Measurements from ENCODE around the gene OPHN1. TPM values are rescaled to one million over a fixed set of nuclear protein-coding genes. Genes with fewer than 3 reads are reported as not detected.

Gene OPHN1
- polyA plus RNA-seq, 1 donor = 16.3 TPM

GRCh38 chrX:68180579-68180978 lies 252.7 kb downstream of the OPHN1 start:
- no peak for DNase-seq (ENCODE audit: low read depth)

DNA sequence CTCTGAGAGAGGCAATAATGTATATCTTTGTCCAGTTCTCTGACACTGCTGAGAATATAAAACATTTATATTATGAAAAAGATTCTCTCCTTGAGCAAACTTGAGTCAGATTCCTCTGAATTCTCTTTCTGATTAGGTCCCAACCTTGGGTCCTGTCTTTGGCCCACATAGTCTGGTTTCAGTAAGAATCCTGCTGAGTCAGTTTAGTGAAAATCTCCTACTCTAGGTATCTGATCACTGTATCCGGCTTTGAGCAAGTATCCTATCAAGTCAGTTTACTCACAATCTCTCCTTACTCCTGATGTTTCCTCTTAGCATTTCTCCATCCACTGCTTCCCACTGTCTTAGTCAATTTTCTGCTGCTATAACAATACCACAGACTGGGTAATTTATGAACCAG lies 253.9 kb downstream of the OPHN1 start:
- no peak for DNase-seq (ENCODE audit: low read depth)

- no peak for DNase-seq (ENCODE audit: low read depth)
These were observed 255.8 kb downstream of the OPHN1 start for GRCh38 chrX:68177542-68177941.

- DNase-seq (ENCODE audit: low read depth) = no peak
These were observed 257.7 kb downstream of the OPHN1 start for GRCh38 chrX:68175562-68175961.

GRCh38 chrX:68163441-68163840 lies 269.9 kb downstream of the OPHN1 start:
- no peak for DNase-seq (ENCODE audit: low read depth)

- DNase-seq (ENCODE audit: low read depth) = no peak
These were observed 285.4 kb downstream of the OPHN1 start for GRCh38 chrX:68147848-68148247.

GRCh38 chrX:68146054-68146453 lies 287.2 kb downstream of the OPHN1 start:
- peak; percentile 5 for DNase-seq (ENCODE audit: low read depth)

GRCh38 chrX:68139791-68140190 lies 293.5 kb downstream of the OPHN1 start:
- no peak for DNase-seq (ENCODE audit: low read depth)

DNA sequence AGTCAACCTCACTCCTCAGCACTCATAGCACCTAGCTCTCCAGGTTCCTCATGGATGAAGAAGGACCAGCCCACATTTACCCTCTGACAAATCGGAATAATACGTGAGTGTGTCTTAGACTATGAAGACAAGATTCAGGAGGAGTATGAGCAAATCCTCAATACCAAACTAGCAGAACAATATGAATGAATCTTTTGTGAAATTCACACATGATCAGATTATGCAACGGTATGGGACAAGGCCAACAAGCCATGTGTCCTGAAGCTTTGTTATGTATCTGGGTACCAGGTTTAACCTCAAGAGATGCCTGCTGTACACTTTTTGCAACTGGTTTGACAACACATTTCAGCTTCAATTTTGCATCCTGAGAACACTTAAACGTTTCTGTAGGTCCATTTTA lies 300.1 kb downstream of the OPHN1 start:
- no peak for DNase-seq (ENCODE audit: low read depth)

DNA sequence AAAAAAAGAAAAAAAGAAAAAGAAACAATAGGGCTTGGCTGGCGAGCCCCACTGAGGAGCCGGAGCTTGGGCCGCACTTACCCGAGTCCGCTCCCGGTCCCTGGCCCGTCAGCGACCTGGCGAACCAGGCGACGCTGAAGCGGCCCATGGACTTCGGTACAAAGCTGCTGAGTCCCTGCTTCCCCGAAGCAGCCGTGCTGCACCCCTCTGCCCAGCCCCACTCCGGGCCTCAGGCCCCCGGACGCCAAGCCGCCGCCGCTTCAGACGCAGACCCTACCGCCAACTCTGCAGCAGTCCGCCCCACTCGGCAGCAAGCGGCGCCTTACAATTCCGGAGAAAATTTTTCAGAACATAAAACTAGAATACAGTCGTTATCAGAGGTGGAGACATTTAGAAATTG lies 300.5 kb downstream of the OPHN1 start:
- DNase-seq (ENCODE audit: low read depth) = no peak

GRCh38 chrX:68121835-68122234 lies 311.5 kb downstream of the OPHN1 start:
- DNase-seq (ENCODE audit: low read depth) = no peak

DNA sequence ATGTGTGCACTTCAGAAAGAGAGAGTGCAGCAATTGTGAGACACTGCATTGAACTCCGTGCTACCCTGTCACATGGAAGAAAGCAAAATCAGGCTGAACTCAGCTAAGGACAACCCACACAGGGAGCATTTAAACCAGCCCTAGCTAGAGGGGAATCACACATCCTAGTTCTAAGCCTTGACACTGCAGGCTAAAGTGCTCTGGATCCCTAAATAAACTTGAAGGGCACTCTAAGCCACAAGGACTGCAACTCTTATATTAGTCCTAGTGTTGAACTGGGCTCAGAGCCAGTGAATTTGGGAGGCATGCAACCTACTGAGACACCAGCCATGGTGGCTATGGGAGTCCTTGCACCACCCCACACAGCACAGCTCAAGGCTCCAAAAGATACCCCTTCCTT lies 311.9 kb downstream of the OPHN1 start:
- no peak for DNase-seq (ENCODE audit: low read depth)

GRCh38 chrX:68115371-68115770 lies 317.9 kb downstream of the OPHN1 start:
- DNase-seq (ENCODE audit: low read depth) = no peak

GRCh38 chrX:68114573-68115129 lies 318.6 kb downstream of the OPHN1 start:
- DNase-seq (ENCODE audit: low read depth) = no peak

- DNase-seq (ENCODE audit: low read depth) = no peak
These were observed 319.3 kb downstream of the OPHN1 start for GRCh38 chrX:68113837-68114572.

DNA sequence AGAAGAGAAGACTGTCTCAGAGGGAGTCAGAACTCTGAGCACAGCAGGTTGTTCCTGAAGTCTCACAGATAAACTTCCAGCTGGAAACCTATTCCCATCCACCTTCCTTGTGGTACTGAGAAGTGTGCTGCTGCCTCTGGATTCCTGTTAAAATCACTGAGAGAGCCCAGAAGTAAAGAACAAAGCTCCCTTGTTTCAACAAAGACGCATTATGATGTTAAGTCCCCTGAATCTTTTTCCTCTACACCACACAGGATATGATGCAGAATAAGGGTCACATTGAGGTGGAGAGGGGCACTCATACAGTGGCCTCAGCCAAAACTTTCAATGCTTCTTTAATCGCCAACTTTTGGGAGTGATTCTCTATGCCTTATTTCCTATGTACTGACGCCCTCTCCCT lies 321.0 kb downstream of the OPHN1 start:
- no peak for DNase-seq (ENCODE audit: low read depth)

DNA sequence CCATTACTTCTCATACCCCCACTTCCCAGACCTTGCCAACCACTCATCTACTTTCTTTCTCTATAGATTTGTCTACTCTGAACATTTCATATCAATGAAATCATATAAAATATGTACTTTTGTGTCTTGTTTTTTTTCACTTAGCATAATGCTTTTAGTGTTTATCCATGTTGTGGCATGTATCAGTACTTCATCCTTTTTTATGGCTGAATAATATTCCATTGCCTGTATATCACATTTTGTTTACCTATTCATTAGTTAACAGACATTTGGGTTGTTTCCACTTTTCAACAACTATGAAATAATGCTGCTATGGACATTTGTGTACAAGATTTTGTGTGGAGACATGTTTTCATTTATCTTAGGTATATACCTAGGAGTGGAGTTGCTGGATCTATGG lies 324.1 kb downstream of the OPHN1 start:
- no peak for DNase-seq (ENCODE audit: low read depth)

- no peak for DNase-seq (ENCODE audit: low read depth)
These were observed 334.9 kb downstream of the OPHN1 start for GRCh38 chrX:68098431-68098830.

GRCh38 chrX:68090266-68090665 lies 343.0 kb downstream of the OPHN1 start:
- no peak for DNase-seq (ENCODE audit: low read depth)

DNA sequence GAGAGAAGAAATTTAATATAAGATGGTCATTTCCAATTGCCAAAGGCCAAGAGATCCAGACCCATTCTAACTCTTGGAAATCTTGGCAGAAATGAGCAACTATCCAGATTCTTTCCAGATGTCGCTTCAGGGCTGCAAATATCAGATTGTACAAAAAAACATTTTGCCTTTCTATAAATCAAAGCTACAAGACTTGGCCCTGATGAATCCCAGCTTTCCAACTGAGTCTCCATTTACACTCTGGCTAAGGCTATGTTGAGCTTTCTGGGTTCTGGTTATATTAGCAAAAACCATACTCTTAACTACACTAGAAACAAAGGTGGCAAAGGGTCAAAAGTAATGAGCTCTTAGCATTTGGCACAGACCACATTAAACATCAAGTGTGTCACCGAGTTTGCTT lies 345.8 kb downstream of the OPHN1 start:
- DNase-seq (ENCODE audit: low read depth) = peak; percentile 17

DNA sequence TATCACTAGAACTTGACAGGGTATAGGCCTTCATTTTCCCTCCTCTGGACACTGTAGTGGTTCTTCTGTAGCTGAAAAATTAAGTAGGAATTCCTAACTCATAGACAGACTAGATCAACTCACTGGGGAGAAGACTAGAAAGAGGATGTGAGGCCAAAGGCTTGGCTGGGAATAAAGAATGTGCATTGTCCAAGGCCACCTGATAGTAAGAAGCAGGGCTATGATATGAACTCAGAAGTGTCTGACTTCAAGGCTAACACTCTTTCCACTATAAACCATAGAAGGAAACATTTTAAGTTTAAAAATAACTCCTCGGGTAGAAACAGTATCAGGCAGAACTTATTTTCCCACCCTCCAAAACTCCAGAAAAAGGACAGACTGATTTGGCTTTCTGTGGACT lies 346.6 kb downstream of the OPHN1 start:
- DNase-seq (ENCODE audit: low read depth) = no peak

GRCh38 chrX:68084765-68085164 lies 348.5 kb downstream of the OPHN1 start:
- DNase-seq (ENCODE audit: low read depth) = peak; percentile 51

GRCh38 chrX:68083510-68083909 lies 349.8 kb downstream of the OPHN1 start:
- DNase-seq (ENCODE audit: low read depth) = no peak

GRCh38 chrX:68079961-68080360 lies 353.3 kb downstream of the OPHN1 start:
- DNase-seq (ENCODE audit: low read depth) = no peak
